ENCODE data around the gene DPY19L1.
"Not testable (repeated sequence)": the region's sequence is repeated elsewhere in the genome, so short reads cannot be mapped to it uniquely, and the experiment has no call there.

DNA sequence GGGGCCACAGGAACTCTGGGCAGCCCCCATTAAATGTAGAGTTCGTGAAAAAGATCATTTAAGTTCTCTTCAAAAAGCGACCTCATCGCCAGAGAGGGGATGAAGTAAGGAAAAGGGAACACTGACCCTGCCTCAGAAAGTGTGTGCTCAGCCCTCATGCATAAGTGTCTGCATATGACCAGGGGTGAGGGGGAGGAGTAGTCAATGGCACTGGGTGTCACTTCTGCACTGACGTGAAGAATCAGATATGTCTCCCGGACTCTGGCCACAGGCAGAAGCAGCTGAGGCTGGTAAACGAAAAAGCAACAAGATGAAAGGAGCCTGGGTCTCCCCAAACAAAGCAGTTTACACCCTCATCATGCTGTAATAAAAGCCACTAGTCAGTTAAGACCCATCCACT lies 39.0 kb downstream of the DPY19L1 start:
- TF ChIP-seq CTCF (IDR thresholded peaks at IDR 0.05); POLR2A (IDR thresholded peaks at IDR 0.05; ENCODE audit: low read depth): not testable (repeated sequence)

All from esophagus muscularis mucosa (tissue), 3 donors.